CD4-positive, alpha-beta memory T cell (primary cell): Measurements from ENCODE around the gene CNTNAP4. TPM values are rescaled to one million over a fixed set of nuclear protein-coding genes. Genes with fewer than 3 reads are reported as not detected.

Experiments
- CTCF ChIA-PET: fragments of 350-600 bp; sonication (Branson Sonifier 250); formaldehyde crosslinking; loops from one replicate; lab custom pipeline; 2021; ENCODE audit warnings: inconsistent platforms; ENCODE audit not compliant: partially characterized antibody; lab: Charles Lee
- POLR2A ChIA-PET: fragments of 350-600 bp; sonication (Branson Sonifier 250); formaldehyde crosslinking; loops from one replicate; lab custom pipeline; 2021; ENCODE audit not compliant: partially characterized antibody; lab: Charles Lee
- DNase-seq, 5 donors: peaks; one replicate each; pipeline versions ENCODE4 v3.0.0 to v3.0.0-alpha.2; 2020 to 2022; ENCODE audit warnings: mixed read lengths in 1 of 5
- H3K27ac ChIP-seq: one replicate; pipeline ENCODE4 v1.7.0; 2013; ENCODE audit warnings: low read depth, low read length
- H3K27me3 ChIP-seq: 2 replicates; pipeline ENCODE4 v1.7.0; 2013; ENCODE audit warnings: mild to moderate bottlenecking, low read length, moderate library complexity; ENCODE audit not compliant: insufficient read depth
- H3K36me3 ChIP-seq: 2 replicates; pipeline ENCODE4 v1.7.0; 2013; ENCODE audit warnings: mild to moderate bottlenecking, low read length, moderate library complexity; ENCODE audit not compliant: insufficient read depth
- H3K4me1 ChIP-seq: 2 replicates; pipeline ENCODE4 v1.7.0; 2013; ENCODE audit warnings: mild to moderate bottlenecking, low read length, moderate library complexity; ENCODE audit not compliant: insufficient read depth
- H3K4me3 ChIP-seq, 2 donors: one replicate each; pipeline ENCODE4 v1.7.0; 2013; ENCODE audit warnings: low read length in 2 of 2, mild to moderate bottlenecking in 1 of 2
- H3K9me3 ChIP-seq, 2 donors: one replicate each; pipeline ENCODE4 v1.7.0; 2013; ENCODE audit warnings: low read length in 2 of 2, control low read depth in 1 of 2; ENCODE audit not compliant: control insufficient read depth in 1 of 2
- H3K27ac Mint-ChIP-seq, 7 donors: one replicate each; pipeline ENCODE4 v1.8.0; 2020 to 2021; ENCODE audit warnings: mixed read lengths in 7 of 7, mild to moderate bottlenecking in 6 of 7, inconsistent platforms in 3 of 7, moderate library complexity in 3 of 7
- H3K27me3 Mint-ChIP-seq, 2 donors: one replicate each; pipeline ENCODE4 v1.8.0; 2020 to 2021; ENCODE audit warnings: mixed read lengths in 2 of 2
- H3K36me3 Mint-ChIP-seq, 2 donors: one replicate each; pipeline ENCODE4 v1.8.0; 2020 to 2021; ENCODE audit warnings: mixed read lengths in 2 of 2, inconsistent platforms in 1 of 2, mild to moderate bottlenecking in 1 of 2
- H3K4me1 Mint-ChIP-seq, 4 donors: one replicate each; pipeline ENCODE4 v1.8.0; 2020 to 2021; ENCODE audit warnings: mixed read lengths in 4 of 4, mild to moderate bottlenecking in 1 of 4
- H3K4me3 Mint-ChIP-seq, 8 donors: one replicate each; pipeline ENCODE4 v1.8.0; 2020 to 2021; ENCODE audit warnings: mixed read lengths in 8 of 8, mild to moderate bottlenecking in 7 of 8, moderate library complexity in 6 of 8, inconsistent platforms in 3 of 8
- H3K9me3 Mint-ChIP-seq, 8 donors: one replicate each; pipeline ENCODE4 v1.8.0; 2020 to 2021; ENCODE audit warnings: mixed read lengths in 8 of 8, mild to moderate bottlenecking in 5 of 8, inconsistent platforms in 3 of 8, moderate library complexity in 1 of 8
- intact Hi-C: fragments of 100-400 bp; cut with micrococcal nuclease; formaldehyde crosslinking; loops from one replicate; pipeline ENCODE4 v1.15.1; 2023
- polyA plus RNA-seq, 2 donors: library from polyadenylated mRNA; unstranded; fragments of 300-500 nt; fragmentation: Illumina TruSeq; gene quantifications; one replicate each; pipeline ENCODE4 v1.2.3, GENCODE V29; 2021
- total RNA-seq, 2 experiments: library from RNA; stranded (reverse); gene quantifications; one replicate each; pipeline ENCODE4 v1.2.3, GENCODE V29; 2021

CNTNAP4 gene
- total and polyA plus RNA-seq, 4 experiments from 2014 or later = not detected

- POLR2A ChIA-PET = no interaction called here
- Mint-ChIP-seq H3K36me3 (no peaks in the 10 kb centered on the region), H3K27me3 (no peaks in the 10 kb centered on the region), H3K4me3 (no peak overlapping the region), H3K4me1 (no peaks in the 10 kb centered on the region), H3K27ac (no peak overlapping the region), H3K9me3 (peaks cover 0 to 2% (median 0%) of the 10 kb centered on the region in 8 donors)
- DNase-seq = no peak
- Histone ChIP-seq H3K36me3 (no peaks in the 10 kb centered on the region), H3K27me3 (no peaks in the 10 kb centered on the region), H3K4me1 (no peaks in the 10 kb centered on the region), H3K27ac (no peak overlapping the region), H3K9me3 (no peaks in the 10 kb centered on the region), H3K4me3 (no peak overlapping the region)
- intact Hi-C loops = no loop called here
- CTCF ChIA-PET = no interaction called here
Measured at GRCh38 chr16:76464955-76465620, 187.9 kb downstream of the CNTNAP4 start.

GRCh38 chr16:76466871-76467270 is 189.7 kb downstream of the CNTNAP4 start:
- Histone ChIP-seq H3K27me3 (no peaks in the 10 kb centered on the region), H3K36me3 (no peaks in the 10 kb centered on the region), H3K4me3 (no peak overlapping the region), H3K9me3 (no peaks in the 10 kb centered on the region), H3K27ac (no peak overlapping the region), H3K4me1 (no peaks in the 10 kb centered on the region)
- no peaks in the 10 kb centered on the region for H3K36me3 Mint-ChIP-seq
- H3K27me3 Mint-ChIP-seq = no peaks in the 10 kb centered on the region
- peaks cover 0 to 7% (median 2%) of the 10 kb centered on the region in 8 donors for H3K9me3 Mint-ChIP-seq
- POLR2A ChIA-PET = no interaction called here
- H3K4me3 Mint-ChIP-seq = no peak overlapping the region
- no peak for DNase-seq
- CTCF ChIA-PET = no interaction called here
- intact Hi-C loops = no loop called here
- no peak overlapping the region for H3K27ac Mint-ChIP-seq
- no peaks in the 10 kb centered on the region for H3K4me1 Mint-ChIP-seq

GRCh38 chr16:76474048-76474447 is 196.8 kb downstream of the CNTNAP4 start:
- Histone ChIP-seq H3K4me1 (no peaks in the 10 kb centered on the region), H3K9me3 (no peaks in the 10 kb centered on the region), H3K27ac (no peak overlapping the region), H3K27me3 (no peaks in the 10 kb centered on the region), H3K4me3 (no peak overlapping the region), H3K36me3 (no peaks in the 10 kb centered on the region)
- H3K9me3 Mint-ChIP-seq = peaks cover 0 to 11% (median 4%) of the 10 kb centered on the region in 8 donors
- DNase-seq = no peak
- H3K4me1 Mint-ChIP-seq = no peaks in the 10 kb centered on the region
- ChIA-PET CTCF (no interaction called here), POLR2A (no interaction called here)
- H3K4me3 Mint-ChIP-seq = no peak overlapping the region
- H3K36me3 Mint-ChIP-seq = no peaks in the 10 kb centered on the region
- H3K27ac Mint-ChIP-seq = no peak overlapping the region
- no peaks in the 10 kb centered on the region for H3K27me3 Mint-ChIP-seq
- intact Hi-C loops = no loop called here

GRCh38 chr16:76478105-76478504 is 200.9 kb downstream of the CNTNAP4 start:
- intact Hi-C loops = no loop called here
- POLR2A ChIA-PET = no interaction called here
- no peak overlapping the region for H3K4me3 Mint-ChIP-seq

DNA sequence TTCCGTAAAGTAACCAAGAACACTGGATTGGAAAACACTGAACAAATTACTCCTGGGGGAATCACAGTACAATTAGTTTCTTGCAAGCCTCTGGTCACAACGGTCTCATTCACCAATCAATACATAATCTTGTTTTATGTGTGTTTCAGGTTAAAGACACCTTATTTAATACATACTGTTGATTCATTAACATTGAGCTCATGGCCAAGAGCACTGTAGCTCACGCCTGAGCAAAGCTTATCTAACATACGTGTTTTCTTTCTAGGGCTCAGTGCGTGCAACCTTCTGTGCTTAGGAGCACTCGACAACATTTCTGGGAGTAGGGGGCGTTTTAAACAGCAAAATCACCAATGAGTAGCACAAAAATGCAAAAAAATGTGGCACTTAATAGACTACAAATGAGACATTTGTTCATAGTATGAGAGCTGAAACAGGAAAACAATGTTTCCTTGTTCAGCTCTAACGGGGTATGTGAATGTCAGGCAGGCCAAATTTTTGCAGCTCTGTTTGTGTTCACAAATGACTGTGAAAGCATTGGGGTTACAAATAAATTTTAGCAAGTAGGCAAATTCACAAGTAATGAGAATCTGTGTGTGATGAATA is 206.2 kb downstream of the CNTNAP4 start:
- H3K4me3 ChIP-seq = no peak overlapping the region
- no peaks in the 10 kb centered on the region for H3K27me3 ChIP-seq
- no peaks in the 10 kb centered on the region for H3K27me3 Mint-ChIP-seq
- H3K36me3 Mint-ChIP-seq = no peaks in the 10 kb centered on the region
- H3K36me3 ChIP-seq = no peaks in the 10 kb centered on the region
- CTCF ChIA-PET = no interaction called here
- H3K9me3 ChIP-seq = no peaks in the 10 kb centered on the region
- no peak overlapping the region for H3K4me3 Mint-ChIP-seq
- H3K9me3 Mint-ChIP-seq = peaks cover 0 to 12% (median 0%) of the 10 kb centered on the region in 8 donors
- no peak overlapping the region for H3K27ac ChIP-seq
- POLR2A ChIA-PET = no interaction called here
- H3K4me1 Mint-ChIP-seq = no peaks in the 10 kb centered on the region
- H3K4me1 ChIP-seq = no peaks in the 10 kb centered on the region
- intact Hi-C loops = no loop called here
- DNase-seq = no peak
- H3K27ac Mint-ChIP-seq = no peak overlapping the region

More at GRCh38 chr16:76478105-76478504, 200.9 kb downstream of the CNTNAP4 start:
- no peak overlapping the region for H3K27ac Mint-ChIP-seq
- no peaks in the 10 kb centered on the region for H3K4me1 Mint-ChIP-seq
- Histone ChIP-seq H3K9me3 (no peaks in the 10 kb centered on the region), H3K36me3 (no peaks in the 10 kb centered on the region), H3K4me3 (no peak overlapping the region), H3K27ac (no peak overlapping the region), H3K4me1 (no peaks in the 10 kb centered on the region), H3K27me3 (no peaks in the 10 kb centered on the region)
- H3K9me3 Mint-ChIP-seq = peaks cover 0 to 7% (median under 1%) of the 10 kb centered on the region in 8 donors
- CTCF ChIA-PET = no interaction called here
- no peaks in the 10 kb centered on the region for H3K27me3 Mint-ChIP-seq
- no peak for DNase-seq
- H3K36me3 Mint-ChIP-seq = no peaks in the 10 kb centered on the region

GRCh38 chr16:76484020-76484419 is 206.8 kb downstream of the CNTNAP4 start:
- H3K36me3 Mint-ChIP-seq = no peaks in the 10 kb centered on the region
- DNase-seq = no peak
- peaks cover 0 to 12% (median 0%) of the 10 kb centered on the region in 8 donors for H3K9me3 Mint-ChIP-seq
- ChIA-PET CTCF (no interaction called here), POLR2A (interaction anchor here (0.6 kb wide), 1 partner anchor 8 kb away, joined by 3 read pairs; no protein-coding TSS in a partner anchor)
- no peaks in the 10 kb centered on the region for H3K27me3 ChIP-seq
- H3K36me3 ChIP-seq = no peaks in the 10 kb centered on the region
- H3K27me3 Mint-ChIP-seq = no peaks in the 10 kb centered on the region
- H3K27ac ChIP-seq = no peak overlapping the region
- intact Hi-C loops = no loop called here
- no peak overlapping the region for H3K27ac Mint-ChIP-seq
- H3K4me3 ChIP-seq = no peak overlapping the region
- H3K9me3 ChIP-seq = no peaks in the 10 kb centered on the region
- H3K4me3 Mint-ChIP-seq = no peak overlapping the region
- H3K4me1 Mint-ChIP-seq = no peaks in the 10 kb centered on the region
- no peaks in the 10 kb centered on the region for H3K4me1 ChIP-seq

- DNase-seq = no peak
- H3K9me3 ChIP-seq = no peaks in the 10 kb centered on the region
- Mint-ChIP-seq H3K27ac (no peak overlapping the region), H3K27me3 (no peaks in the 10 kb centered on the region), H3K4me3 (no peak overlapping the region), H3K36me3 (no peaks in the 10 kb centered on the region), H3K4me1 (no peaks in the 10 kb centered on the region), H3K9me3 (peaks cover under 1 to 15% (median 3%) of the 10 kb centered on the region in 8 donors)
- H3K27ac ChIP-seq = no peak overlapping the region
- H3K4me3 ChIP-seq = no peak overlapping the region
- ChIA-PET POLR2A (no interaction called here), CTCF (no interaction called here)
- no peaks in the 10 kb centered on the region for H3K36me3 ChIP-seq
- H3K4me1 ChIP-seq = no peaks in the 10 kb centered on the region
- H3K27me3 ChIP-seq = no peaks in the 10 kb centered on the region
- intact Hi-C loops = no loop called here
Measured at GRCh38 chr16:76486740-76487139, 209.5 kb downstream of the CNTNAP4 start.
